SH-SY5Y (cell line): ENCODE measurements around the gene REXO1.

Experiments
- GATA2 ChIP-seq: IDR thresholded peaks from 2 replicates; pipeline ENCODE4 v1.6.1; 2011; ENCODE audit warnings: mild to moderate bottlenecking, low read depth, low read length
- GATA3 ChIP-seq: IDR thresholded peaks from 2 replicates; pipeline ENCODE4 v1.6.1; 2011; ENCODE audit warnings: low read depth, mild to moderate bottlenecking, low read length, moderate library complexity

REXO1 gene

GRCh38 chr19:1790054-1790792, 58.1 kb downstream of the REXO1 start:
- TF ChIP-seq GATA3, result no peak
- no peak for TF ChIP-seq GATA2

DNA sequence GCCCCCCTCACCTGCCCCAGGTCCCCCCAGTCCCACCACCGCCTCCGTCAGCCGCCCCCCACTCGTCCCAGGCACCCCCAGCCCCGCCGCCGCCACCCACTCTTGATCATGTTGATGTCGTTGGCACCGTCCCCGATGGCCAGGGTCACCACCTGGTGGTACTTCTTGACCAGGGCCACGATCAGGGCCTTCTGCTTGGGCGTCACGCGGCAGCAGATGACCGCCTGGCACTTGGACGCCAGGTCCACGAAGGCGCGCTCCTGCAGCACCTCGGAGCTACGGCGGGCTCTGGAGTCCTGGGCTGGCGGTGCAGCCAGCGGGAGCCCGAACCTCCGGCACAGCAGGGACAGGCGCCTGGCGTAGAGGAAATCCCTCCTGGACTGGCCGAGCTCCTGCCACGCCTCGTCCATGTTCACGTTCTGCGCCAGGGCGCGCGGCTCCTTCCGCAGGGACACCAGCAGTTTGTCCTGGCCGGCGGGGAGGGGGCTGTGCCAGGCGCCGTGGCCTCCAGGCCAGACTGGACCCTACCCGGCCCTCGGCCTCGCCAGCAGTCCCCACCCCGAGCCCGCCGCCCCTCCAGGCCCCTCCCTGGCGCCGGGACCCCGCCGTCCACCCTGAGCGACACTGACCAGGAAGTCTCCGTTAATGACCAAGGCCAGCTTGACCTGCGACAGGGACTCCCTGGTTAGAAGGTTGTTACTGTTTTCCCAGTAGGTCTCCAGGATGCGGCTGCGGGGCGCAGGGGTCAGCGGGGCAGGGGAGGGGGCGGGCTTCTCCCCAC, 58.8 kb downstream of the REXO1 start:
- no peak for TF ChIP-seq GATA2
- TF ChIP-seq GATA3, result no peak

DNA sequence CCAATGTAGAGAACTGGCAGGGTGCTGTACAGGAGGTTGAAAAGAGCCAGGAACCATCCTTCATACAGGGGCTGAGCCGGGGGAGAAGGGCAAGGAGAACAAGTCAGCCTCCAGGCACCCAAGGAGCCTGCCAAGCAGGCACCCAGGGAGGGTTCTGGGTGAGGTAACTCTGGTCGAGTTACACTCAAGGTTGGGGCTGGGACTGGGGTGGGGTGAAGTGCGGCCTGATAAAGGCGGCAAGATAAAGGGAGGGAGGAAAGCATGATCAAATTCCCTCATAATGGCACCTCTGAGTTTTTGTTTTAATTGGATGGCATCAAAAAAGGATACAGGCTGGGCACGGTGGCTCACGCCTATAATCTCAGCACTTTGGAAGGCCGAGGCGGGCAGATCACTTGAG, 61.2 kb downstream of the REXO1 start:
- no peak for TF ChIP-seq GATA3
- no peak for TF ChIP-seq GATA2

GRCh38 chr19:1786668-1787067, 61.6 kb downstream of the REXO1 start:
- TF ChIP-seq GATA3 (no peak), GATA2 (no peak)

GRCh38 chr19:1785310-1785709, 63.0 kb downstream of the REXO1 start:
- TF ChIP-seq GATA3, result no peak

GRCh38 chr19:1783874-1784273, 64.4 kb downstream of the REXO1 start:
- no peak for TF ChIP-seq GATA2
- TF ChIP-seq GATA3, result no peak

- TF ChIP-seq GATA3 (no peak), GATA2 (no peak)
Measured at GRCh38 chr19:1783354-1783753, 64.9 kb downstream of the REXO1 start.

- no peak for TF ChIP-seq GATA3
- no peak for TF ChIP-seq GATA2
Measured at GRCh38 chr19:1782521-1782920, 65.8 kb downstream of the REXO1 start.

GRCh38 chr19:1780272-1780958, 67.9 kb downstream of the REXO1 start:
- TF ChIP-seq GATA3 (no peak), GATA2 (no peak)

DNA sequence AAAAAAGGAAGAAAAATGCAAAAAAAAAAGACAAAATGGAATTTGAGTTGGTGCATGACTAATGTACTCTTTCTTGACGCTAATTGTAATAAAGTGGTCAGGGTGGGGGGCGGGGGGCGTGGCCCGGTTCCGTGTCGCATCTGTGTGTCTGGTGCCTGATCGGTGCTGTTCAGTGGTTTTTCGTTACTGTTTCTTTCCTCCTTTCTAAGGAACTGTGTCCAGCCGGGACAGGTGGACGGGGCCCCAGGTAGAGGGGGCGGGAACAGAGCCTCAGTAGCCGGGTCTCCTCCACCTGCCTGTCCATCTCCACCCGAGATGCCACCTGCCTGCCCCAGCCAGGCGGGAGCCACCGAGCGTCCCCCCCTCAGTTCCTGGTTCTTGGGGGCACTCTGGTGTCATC, 68.7 kb downstream of the REXO1 start:
- TF ChIP-seq GATA2, result no peak
- no peak for TF ChIP-seq GATA3

- no peak for TF ChIP-seq GATA3
- TF ChIP-seq GATA2, result no peak
Measured at GRCh38 chr19:1777149-1777548, 71.1 kb downstream of the REXO1 start.

- TF ChIP-seq GATA2, result no peak
- TF ChIP-seq GATA3, result no peak
Measured at GRCh38 chr19:1776606-1777147, 71.6 kb downstream of the REXO1 start.

- no peak for TF ChIP-seq GATA2
- TF ChIP-seq GATA3, result no peak
Measured at GRCh38 chr19:1775951-1776605, 72.2 kb downstream of the REXO1 start.
